Tibial artery (tissue), 4 donors: ENCODE results near the gene ATP9B.
"Not testable (repeated sequence)": the region's sequence is repeated elsewhere in the genome, so short reads cannot be mapped to it uniquely, and the experiment has no call there.

ENCODE experiments used
- DNase-seq, 2 donors: peaks; one replicate each; pipeline ENCODE4 v3.0.0-alpha.2; 2019
- H3K27ac ChIP-seq, 2 donors: fragments of 200-600 bp; sonication (generic) in 1 of 2; 1 replicate in 1 of 2; 2 replicates in 1 of 2; pipeline ENCODE4 v1.5.1; 2018 to 2019; ENCODE audit warnings: mild to moderate bottlenecking in 1 of 2
- H3K27me3 ChIP-seq, 2 donors: fragments of 200-600 bp; sonication (generic) in 1 of 2; one replicate each; pipeline versions ENCODE4 v1.5.1 to v1.6.0; 2016 to 2019
- H3K36me3 ChIP-seq, 3 donors: fragments of 200-600 bp; sonication (generic) in 2 of 3; one replicate each; pipeline ENCODE4 v1.5.1; 2016 to 2019; ENCODE audit warnings: mild to moderate bottlenecking in 2 of 3
- H3K4me1 ChIP-seq, 4 donors: fragments of 200-600 bp; sonication (generic) in 2 of 4; 1 replicate in 3 of 4; 2 replicates in 1 of 4; pipeline ENCODE4 v1.5.1; 2016 to 2019
- H3K4me3 ChIP-seq, 2 donors: fragments of 200-600 bp; sonication (generic) in 1 of 2; 1 replicate in 1 of 2; 2 replicates in 1 of 2; pipeline ENCODE4 v1.5.1; 2018 to 2019; ENCODE audit warnings: mild to moderate bottlenecking in 2 of 2
- H3K9me3 ChIP-seq, 3 donors: fragments of 200-600 bp; sonication (generic) in 1 of 3; one replicate each; pipeline ENCODE4 v1.5.1; 2016 to 2019
- CTCF ChIP-seq, 2 experiments: fragments of 200-600 bp in 1 of 2; fragments of 450-650 bp in 1 of 2; IDR thresholded peaks; one replicate each; pipeline ENCODE4 v1.5.1; 2017 to 2019; ENCODE audit warnings: antibody characterized with exemption in 2 of 2, mild to moderate bottlenecking in 1 of 2, moderate library complexity in 1 of 2
- intact Hi-C: fragments of 100-400 bp; cut with DNase I; formaldehyde crosslinking; loops from one replicate; pipeline ENCODE4 v1.15.0; 2023; ENCODE audit warnings: low total_unique reads

Gene ATP9B

GRCh38 chr18:79326413-79327198 is 257.4 kb downstream of the ATP9B start:
- no peaks in the 10 kb centered on the region for H3K9me3 ChIP-seq
- H3K36me3 ChIP-seq, result peaks cover 22 to 41% (median 22%) of the 10 kb centered on the region in 3 donors
- no peak overlapping the region for H3K27ac ChIP-seq
- H3K4me3 ChIP-seq, result no peak overlapping the region
- H3K4me1 ChIP-seq, result no peaks in the 10 kb centered on the region
- intact Hi-C loops, result no loop called here
- H3K27me3 ChIP-seq, result no peaks in the 10 kb centered on the region
- no peak for DNase-seq
- no peak for TF ChIP-seq CTCF (IDR thresholded peaks at IDR 0.05)

GRCh38 chr18:79327199-79327721 is 258.1 kb downstream of the ATP9B start:
- Histone ChIP-seq H3K27ac (no peak overlapping the region), H3K4me1 (no peaks in the 10 kb centered on the region), H3K9me3 (no peaks in the 10 kb centered on the region), H3K4me3 (no peak overlapping the region), H3K27me3 (no peaks in the 10 kb centered on the region), H3K36me3 (peaks cover 22 to 41% (median 22%) of the 10 kb centered on the region in 3 donors)
- intact Hi-C loops, result no loop called here
- TF ChIP-seq CTCF (IDR thresholded peaks at IDR 0.05), result no peak
- DNase-seq, result no peak

GRCh38 chr18:79327915-79328314 is 258.7 kb downstream of the ATP9B start:
- H3K27ac ChIP-seq, intact Hi-C loops, DNase-seq, H3K9me3 ChIP-seq, H3K4me1 ChIP-seq, H3K27me3 ChIP-seq, H3K4me3 ChIP-seq: not testable (repeated sequence)
- peaks cover 23 to 45% (median 27%) of the 10 kb centered on the region in 3 donors for H3K36me3 ChIP-seq

- no peaks in the 10 kb centered on the region for H3K9me3 ChIP-seq
- no peaks in the 10 kb centered on the region for H3K27me3 ChIP-seq
- no peak overlapping the region for H3K27ac ChIP-seq
- H3K36me3 ChIP-seq, result peaks cover 21 to 55% (median 30%) of the 10 kb centered on the region in 3 donors
- no peak overlapping the region for H3K4me3 ChIP-seq
- intact Hi-C loops, result no loop called here
- DNase-seq, result no peak
- no peak for TF ChIP-seq CTCF (IDR thresholded peaks at IDR 0.05)
- no peaks in the 10 kb centered on the region for H3K4me1 ChIP-seq
These were observed 259.7 kb downstream of the ATP9B start for GRCh38 chr18:79328887-79329286.

- Histone ChIP-seq H3K4me1 (no peaks in the 10 kb centered on the region), H3K36me3 (peaks cover 21 to 64% (median 30%) of the 10 kb centered on the region in 3 donors), H3K4me3 (no peak overlapping the region), H3K9me3 (no peaks in the 10 kb centered on the region), H3K27ac (no peak overlapping the region), H3K27me3 (no peaks in the 10 kb centered on the region)
- no peak for TF ChIP-seq CTCF (IDR thresholded peaks at IDR 0.05)
- no peak for DNase-seq
- intact Hi-C loops, result no loop called here
These were observed 260.6 kb downstream of the ATP9B start for GRCh38 chr18:79329786-79330185.

- intact Hi-C loops, result no loop called here
- no peaks in the 10 kb centered on the region for H3K4me1 ChIP-seq
- H3K4me3 ChIP-seq, result no peak overlapping the region
- TF ChIP-seq CTCF (IDR thresholded peaks at IDR 0.05), result no peak
- DNase-seq, result no peak
- H3K36me3 ChIP-seq, result peaks cover 26 to 82% (median 39%) of the 10 kb centered on the region in 3 donors
- H3K27me3 ChIP-seq, result no peaks in the 10 kb centered on the region
- H3K9me3 ChIP-seq, result no peaks in the 10 kb centered on the region
- H3K27ac ChIP-seq, result no peak overlapping the region
These were observed 263.5 kb downstream of the ATP9B start for GRCh38 chr18:79332646-79333045.
